IMR-90 (cell line): ENCODE data around the gene FMN1. TPM values are rescaled to one million over a fixed set of nuclear protein-coding genes. Genes with fewer than 3 reads are reported as not detected.

ENCODE experiments used
- ATAC-seq: fragments of 200-7000 bp; cut with Tn5 transposase; 2 replicates; pipeline ENCODE4 v1.9.1; 2020; ENCODE audit warnings: low read depth, mild to moderate bottlenecking, moderate library complexity
- BruUV-seq: library from RNA; stranded (reverse); fragments of 400-500 nt; replicated peaks from 2 replicates; lab custom pipeline; 2021; lab: Mats Ljungman, UMichigan
- CTCF ChIA-PET: fragments of 300-600 bp; formaldehyde crosslinking; extraction: SDS; loops from one replicate; lab custom pipeline; 2021; ENCODE audit warnings: antibody characterized with exemption; lab: Yijun Ruan, JAX
- POLR2A ChIA-PET: fragments of 300-600 bp; sonication (Branson Sonifier 250); formaldehyde crosslinking; loops from one replicate; lab custom pipeline; 2022; ENCODE audit warnings: antibody characterized with exemption; ENCODE audit not compliant: unreplicated experiment; lab: Charles Lee
- DNase-seq: peaks from one replicate; pipeline ENCODE4 v3.0.0; 2013
- H2AFZ ChIP-seq: replicated peaks from 2 replicates; pipeline ENCODE3; 2013; ENCODE audit warnings: low read length, mild to moderate bottlenecking; ENCODE audit not compliant: poor library complexity
- H2AK5ac ChIP-seq: 2 replicates; pipeline ENCODE4 v1.6.1; 2013; ENCODE audit warnings: low read depth, low read length, inconsistent platforms
- H2AK9ac ChIP-seq: replicated peaks from 2 replicates; pipeline ENCODE3; 2013; ENCODE audit warnings: mild to moderate bottlenecking, low read depth, low read length, moderate library complexity; ENCODE audit not compliant: poor library complexity
- H2BK120ac ChIP-seq: 2 replicates; pipeline ENCODE4 v1.6.1; 2013; ENCODE audit warnings: low read depth, low read length, inconsistent platforms
- H2BK15ac ChIP-seq: 3 replicates; pipeline ENCODE4 v1.6.1; 2013; ENCODE audit warnings: low read depth, low read length, inconsistent platforms
- H2BK20ac ChIP-seq: 2 replicates; pipeline ENCODE4 v1.6.1; 2013; ENCODE audit warnings: low read depth, mild to moderate bottlenecking, inconsistent platforms, low read length, moderate library complexity
- H2BK5ac ChIP-seq: 2 replicates; pipeline ENCODE4 v1.6.1; 2013; ENCODE audit warnings: mild to moderate bottlenecking, low read depth, low read length, inconsistent platforms; ENCODE audit not compliant: poor library complexity, severe bottlenecking
- H3K14ac ChIP-seq: replicated peaks from 2 replicates; pipeline ENCODE4 v1.6.1; 2013; ENCODE audit warnings: low read depth, low read length, inconsistent platforms
- H3K18ac ChIP-seq: 2 replicates; pipeline ENCODE4 v1.6.1; 2013; ENCODE audit warnings: low read depth, low read length, control low read depth
- H3K23ac ChIP-seq: 2 replicates; pipeline ENCODE4 v1.6.1; 2013; ENCODE audit warnings: low read depth, low read length, inconsistent platforms
- H3K27ac ChIP-seq: 2 replicates; pipeline ENCODE4 v1.5.1; 2013; ENCODE audit warnings: mild to moderate bottlenecking, control low read depth, low read length; ENCODE audit not compliant: insufficient read depth
- H3K27me3 ChIP-seq: 2 replicates; pipeline ENCODE4 v1.6.1; 2013; ENCODE audit warnings: low read length; ENCODE audit not compliant: control insufficient read depth, insufficient read depth
- H3K36me3 ChIP-seq: 2 replicates; pipeline ENCODE4 v1.6.1; 2013; ENCODE audit warnings: low read length, mixed read lengths; ENCODE audit not compliant: control insufficient read depth, insufficient read depth
- H3K4ac ChIP-seq: 2 replicates; pipeline ENCODE4 v1.6.1; 2013; ENCODE audit warnings: low read depth, low read length, inconsistent platforms
- H3K4me1 ChIP-seq: 2 replicates; pipeline ENCODE4 v1.6.1; 2013; ENCODE audit warnings: low read length, mixed read lengths; ENCODE audit not compliant: control insufficient read depth, insufficient read depth
- H3K4me2 ChIP-seq: 2 replicates; pipeline ENCODE4 v1.6.1; 2013; ENCODE audit warnings: low read depth, mild to moderate bottlenecking, control low read depth, low read length, moderate library complexity
- H3K4me3 ChIP-seq: 2 replicates; pipeline ENCODE4 v1.5.1; 2013; ENCODE audit warnings: low read depth, mild to moderate bottlenecking, control low read depth, low read length, moderate library complexity; ENCODE audit not compliant: insufficient read depth
- H3K56ac ChIP-seq: 2 replicates; pipeline ENCODE4 v1.6.1; 2013; ENCODE audit warnings: low read length, inconsistent platforms; ENCODE audit not compliant: insufficient read depth; ENCODE audit errors: extremely low read depth
- H3K79me1 ChIP-seq, 2 experiments: 2 replicates each; pipeline ENCODE4 v1.6.1; 2013; ENCODE audit warnings: low read length in 2 of 2, inconsistent platforms in 1 of 2, low read depth in 1 of 2
- H3K9ac ChIP-seq: 2 replicates; pipeline ENCODE4 v1.6.1; 2013; ENCODE audit warnings: low read depth, low read length, control low read depth
- H3K9me1 ChIP-seq: 2 replicates; pipeline ENCODE4 v1.6.1; 2013; ENCODE audit warnings: low read length, inconsistent platforms; ENCODE audit not compliant: insufficient read depth
- H3K9me3 ChIP-seq: 2 replicates; pipeline ENCODE4 v1.6.1; 2013; ENCODE audit warnings: low read length; ENCODE audit not compliant: control insufficient read depth, insufficient read depth
- H4K20me1 ChIP-seq: 2 replicates; pipeline ENCODE4 v1.6.1; 2013; ENCODE audit warnings: low read length, inconsistent platforms; ENCODE audit not compliant: insufficient read depth
- H4K5ac ChIP-seq: 2 replicates; pipeline ENCODE4 v1.6.1; 2013; ENCODE audit warnings: mild to moderate bottlenecking, low read depth, low read length, control low read depth
- H4K8ac ChIP-seq, 2 experiments: 2 replicates each; pipeline ENCODE4 v1.6.1; 2013; ENCODE audit warnings: low read depth in 2 of 2, low read length in 2 of 2, control low read depth in 1 of 2, inconsistent platforms in 1 of 2
- H4K91ac ChIP-seq: 2 replicates; pipeline ENCODE4 v1.6.1; 2013; ENCODE audit warnings: low read depth, low read length, inconsistent platforms; ENCODE audit not compliant: insufficient read depth
- BHLHE40 ChIP-seq: fragments of 150-350 bp; IDR thresholded peaks from 2 replicates; pipeline ENCODE4 v1.6.1; 2016; ENCODE audit warnings: mild to moderate bottlenecking, low read depth, low read length
- CEBPB ChIP-seq: IDR thresholded peaks from 2 replicates; pipeline ENCODE4 v1.6.1; 2012; ENCODE audit warnings: low read depth, low read length, improper control_type of control experiment
- CHD1 ChIP-seq: IDR thresholded peaks from 2 replicates; pipeline ENCODE4 v1.6.1; 2012; ENCODE audit warnings: low read depth, low read length, improper control_type of control experiment
- CTCF ChIP-seq: conservative IDR thresholded peaks from 2 replicates; pipeline ENCODE4 v1.5.1; 2012; ENCODE audit warnings: mild to moderate bottlenecking, low read depth, low read length, improper control_type of control experiment
- ELK1 ChIP-seq: fragments of 150-350 bp; IDR thresholded peaks from 2 replicates; pipeline ENCODE4 v1.6.1; 2016; ENCODE audit warnings: low read depth, mild to moderate bottlenecking, low read length, moderate library complexity, borderline replicate concordance
- FOS ChIP-seq: fragments of 150-350 bp; IDR thresholded peaks from 2 replicates; pipeline ENCODE4 v1.6.1; 2016; ENCODE audit warnings: low read depth, low read length
- MAFK ChIP-seq: IDR thresholded peaks from 2 replicates; pipeline ENCODE4 v1.6.1; 2012; ENCODE audit warnings: low read depth, low read length, improper control_type of control experiment
- MXI1 ChIP-seq: IDR thresholded peaks from 2 replicates; pipeline ENCODE4 v1.6.1; 2012; ENCODE audit warnings: low read depth, mild to moderate bottlenecking, low read length, moderate library complexity, borderline replicate concordance
- NFE2L2 ChIP-seq: fragments of 150-350 bp; IDR thresholded peaks from 2 replicates; pipeline ENCODE4 v1.6.1; 2016; ENCODE audit warnings: low read depth, mild to moderate bottlenecking, low read length
- POLR2A ChIP-seq: IDR thresholded peaks from 2 replicates; pipeline ENCODE4 v1.6.1; 2012; ENCODE audit warnings: mild to moderate bottlenecking, low read depth, low read length
- RAD21 ChIP-seq: IDR thresholded peaks from 2 replicates; pipeline ENCODE4 v1.6.1; 2012; ENCODE audit warnings: low read length, improper control_type of control experiment
- RCOR1 ChIP-seq: IDR thresholded peaks from 2 replicates; pipeline ENCODE4 v1.6.1; 2012; ENCODE audit warnings: mild to moderate bottlenecking, low read length, improper control_type of control experiment; ENCODE audit not compliant: insufficient replicate concordance
- RFX5 ChIP-seq: IDR thresholded peaks from 2 replicates; pipeline ENCODE4 v1.8.0; 2012; ENCODE audit warnings: low read depth, mild to moderate bottlenecking, low read length, moderate library complexity
- USF2 ChIP-seq: fragments of 150-350 bp; IDR thresholded peaks from 2 replicates; pipeline ENCODE4 v1.6.1; 2017; ENCODE audit warnings: mild to moderate bottlenecking, antibody characterized with exemption, low read length, low read depth
- WGBS, 2 experiments: methylation state at CpG; one replicate each; pipeline versions ENCODE4 v1.1.5 to v1.1.7; 2013; ENCODE audit warnings: missing lambda C conversion rate in 2 of 2; ENCODE audit not compliant: insufficient read length in 1 of 2; ENCODE audit errors: extremely low coverage in 2 of 2; 5-methylcytosine and 5-hydroxymethylcytosine counted together
- dilution Hi-C: fragments of 300-500 bp; cut with HindIII; formaldehyde crosslinking; loops from one replicate; pipeline ENCODE4 v1.14.3; 2018; ENCODE audit warnings: low sequenced_read_pairs; ENCODE audit not compliant: unreplicated experiment
- in situ Hi-C: fragments of 300-500 bp; cut with MboI; formaldehyde crosslinking; loops from 3 replicates; pipeline ENCODE4 v1.14.3; 2019; ENCODE audit warnings: low sequenced_read_pairs, inconsistent platforms, mixed read lengths
- intact Hi-C: fragments of 100-400 bp; cut with micrococcal nuclease; formaldehyde crosslinking; loops from 2 replicates; pipeline ENCODE4 v1.10.0; 2022
- polyA plus RNA-seq, 3 experiments: library from polyadenylated mRNA; depleted of rRNA; stranded (reverse); fragments of >200 nt; gene quantifications; 2 replicates each; pipeline ENCODE4 v1.2.3, GENCODE V29; 2012; ENCODE audit warnings: low replicate concordance in 1 of 3
- total RNA-seq: library from RNA; depleted of rRNA; stranded (reverse); fragments of >200 nt; gene quantifications from 2 replicates; pipeline ENCODE4 v1.2.3, GENCODE V29; 2012

Gene FMN1
- total and polyA plus RNA-seq, 2 of the 4 experiments (the other 2 are of a cell fraction), result 7.3 to 17.6 TPM

GRCh38 chr15:32828507-32829186, 365.9 kb downstream of the FMN1 start:
- peak overlapping the region; percentile 39 for H3K23ac ChIP-seq
- peak; percentile 96 for DNase-seq
- BruUV-seq, result no TSS peak
- WGBS, 2 experiments, result no CpG with 5 or more reads among the region's 6 CpGs
- H3K56ac ChIP-seq, result peak overlapping the region; percentile 93
- in situ Hi-C loops, result no loop called here
- H3K9ac ChIP-seq, result peak overlapping the region; percentile 72; the same call in 1 of the 2 replicates
- H3K36me3 ChIP-seq, result no peaks in the 10 kb centered on the region; the same call in 1 of the 2 replicates
- H3K9me3 ChIP-seq, result no peaks in the 10 kb centered on the region
- H3K18ac ChIP-seq, result peak overlapping the region; percentile 91; the same call in 1 of the 2 replicates
- dilution Hi-C loops, result no loop called here
- no peak overlapping the region for H3K4me3 ChIP-seq
- H2AK5ac ChIP-seq, result peak overlapping the region; percentile 93
- H4K8ac ChIP-seq, result peak overlapping the region; percentile 57 to 96
- peak overlapping the region; percentile 90 for H4K91ac ChIP-seq
- peak overlapping the region; percentile 32 for H3K14ac ChIP-seq
- H3K9me1 ChIP-seq, result peaks cover 23% of the 10 kb centered on the region
- intact Hi-C loops, result loop anchor here (1.0 kb wide), 1 partner anchor 303 kb away; no protein-coding TSS in a partner anchor
- ChIA-PET CTCF (interaction anchor here (0.6 to 1.1 kb wide), 3 partner anchors 60 to 166 kb away, joined by 3 to 4 read pairs (median 3); no protein-coding TSS in a partner anchor), POLR2A (no interaction called here)
- H3K4me1 ChIP-seq, result peaks cover 39% of the 10 kb centered on the region
- H4K20me1 ChIP-seq, result no peaks in the 10 kb centered on the region
- peak overlapping the region; percentile 68 for H3K27ac ChIP-seq
- peak overlapping the region; percentile 76 for H2BK120ac ChIP-seq
- no peak overlapping the region for H2AK9ac ChIP-seq
- H2BK15ac ChIP-seq, result peak overlapping the region; percentile 64; the same call in 2 of the 3 replicates
- no peak overlapping the region for H2AFZ ChIP-seq
- peak; percentile 74 for ATAC-seq
- H4K5ac ChIP-seq, result peak overlapping the region; percentile 90; the same call in 1 of the 2 replicates
- H3K79me1 ChIP-seq, result peaks cover 39 to 78% of the 10 kb centered on the region in 2 experiments
- H3K4me2 ChIP-seq, result peak overlapping the region; percentile 61; the same call in 1 of the 2 replicates
- peak overlapping the region; percentile 69; the same call in 1 of the 2 replicates for H3K4ac ChIP-seq
- H2BK20ac ChIP-seq, result peak overlapping the region; percentile 76
- H2BK5ac ChIP-seq, result peak overlapping the region; percentile 93
- H3K27me3 ChIP-seq, result no peaks in the 10 kb centered on the region
- TF ChIP-seq RFX5 (no peak), RCOR1 (no peak), FOS (peak; percentile 72), USF2 (no peak), NFE2L2 (0 out of 2 replicates have a peak, but pooled peaks have one; percentile 10), BHLHE40 (no peak), CHD1 (no peak), MXI1 (no peak), CEBPB (no peak), ELK1 (no peak), RAD21 (peak; percentile 30; the same call in 1 of the 2 replicates), MAFK (no peak), POLR2A (no peak), CTCF (no peak)
